ENCODE results near the gene RBM14.

DNA sequence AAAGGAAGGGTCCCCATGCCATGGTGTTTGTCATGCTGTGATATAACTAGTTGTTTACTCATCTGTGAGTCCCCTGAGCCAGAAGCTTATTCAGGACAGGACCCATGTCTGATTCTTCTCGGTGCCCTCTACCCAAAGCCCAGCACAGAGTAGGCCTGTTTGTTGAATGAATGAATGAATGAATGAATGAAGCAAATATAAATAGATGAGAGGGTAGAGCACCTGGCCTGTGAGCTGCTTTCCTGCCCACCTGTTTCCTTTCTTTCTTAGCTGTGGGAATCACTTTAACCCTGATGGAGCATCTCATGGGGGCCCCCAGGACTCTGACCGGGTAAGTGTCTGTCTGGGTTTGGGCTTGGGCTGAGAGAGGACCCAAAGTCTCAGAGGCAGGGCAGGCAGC, 16.2 kb upstream of the RBM14 start:
- TF ChIP-seq POLR2A (IDR thresholded peaks at IDR 0.05) = no peak
- TF ChIP-seq, protein P1, sequence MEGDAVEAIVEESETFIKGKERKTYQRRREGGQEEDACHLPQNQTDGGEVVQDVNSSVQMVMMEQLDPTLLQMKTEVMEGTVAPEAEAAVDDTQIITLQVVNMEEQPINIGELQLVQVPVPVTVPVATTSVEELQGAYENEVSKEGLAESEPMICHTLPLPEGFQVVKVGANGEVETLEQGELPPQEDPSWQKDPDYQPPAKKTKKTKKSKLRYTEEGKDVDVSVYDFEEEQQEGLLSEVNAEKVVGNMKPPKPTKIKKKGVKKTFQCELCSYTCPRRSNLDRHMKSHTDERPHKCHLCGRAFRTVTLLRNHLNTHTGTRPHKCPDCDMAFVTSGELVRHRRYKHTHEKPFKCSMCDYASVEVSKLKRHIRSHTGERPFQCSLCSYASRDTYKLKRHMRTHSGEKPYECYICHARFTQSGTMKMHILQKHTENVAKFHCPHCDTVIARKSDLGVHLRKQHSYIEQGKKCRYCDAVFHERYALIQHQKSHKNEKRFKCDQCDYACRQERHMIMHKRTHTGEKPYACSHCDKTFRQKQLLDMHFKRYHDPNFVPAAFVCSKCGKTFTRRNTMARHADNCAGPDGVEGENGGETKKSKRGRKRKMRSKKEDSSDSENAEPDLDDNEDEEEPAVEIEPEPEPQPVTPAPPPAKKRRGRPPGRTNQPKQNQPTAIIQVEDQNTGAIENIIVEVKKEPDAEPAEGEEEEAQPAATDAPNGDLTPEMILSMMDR (IDR thresholded peaks at IDR 0.05) = no peak

Data from Peyer's patch (tissue), 4 donors.